HepG2 (cell line): ENCODE measurements around the gene KMT2D. TPM values are rescaled to one million over a fixed set of nuclear protein-coding genes. Genes with fewer than 3 reads are reported as not detected.
A peak's percentile ranks its signal among the peaks of the same experiment; 100 is the strongest.

Experiments used
- FOSL2 ChIP-seq: sonication (generic); formaldehyde crosslinking; IDR thresholded peaks from 2 replicates; pipeline ENCODE4 v1.4.0; 2020; ENCODE audit warnings: missing genetic modification reagents
- HDAC2 ChIP-seq: sonication (generic); formaldehyde crosslinking; IDR thresholded peaks from 2 replicates; pipeline ENCODE4 v1.4.0; 2020; ENCODE audit warnings: missing genetic modification reagents
- RNF219 ChIP-seq: sonication (generic); formaldehyde crosslinking; IDR thresholded peaks from 2 replicates; pipeline ENCODE4 v1.5.0; 2020; ENCODE audit warnings: mild to moderate bottlenecking, missing genetic modification reagents
- ZKSCAN8 ChIP-seq: IDR thresholded peaks from 2 replicates; pipeline ENCODE4 v1.6.1; 2016; ENCODE audit warnings: borderline replicate concordance, missing genetic modification reagents, missing compliant biosample characterization
- ZNF646 ChIP-seq: sonication (generic); formaldehyde crosslinking; IDR thresholded peaks from 2 replicates; pipeline ENCODE4 v1.9.0; 2021; ENCODE audit warnings: mild to moderate bottlenecking, missing genetic modification reagents
- polyA plus RNA-seq, 8 experiments: library from polyadenylated mRNA; depleted of rRNA in 3 of 8; stranded (reverse) in 7 of 8; unstranded in 1 of 8; fragments of >200 nt; fragmentation: Illumina TruSeq in 4 of 8; extraction: Trizol in 4 of 8; gene quantifications; 2 replicates each; pipeline versions ENCODE4 v1.2.1 to v1.2.3, GENCODE V29; 2011 to 2016; ENCODE audit warnings: low read depth in 4 of 8, missing spikeins in 1 of 8, mixed read lengths in 1 of 8; ENCODE audit not compliant: insufficient read depth in 1 of 8
- total RNA-seq, 5 experiments: library from RNA; depleted of rRNA; stranded (reverse); fragments of >200 nt; fragmentation: Illumina TruSeq; extraction: Trizol; gene quantifications; 2 replicates each; pipeline ENCODE4 v1.2.3, GENCODE V29; 2016; ENCODE audit warnings: low read depth in 1 of 5
- TF ChIP-seq, protein P1 (sequence below), 2 experiments: sonication (generic) in 1 of 2; formaldehyde crosslinking in 1 of 2; IDR thresholded peaks; 2 replicates each; pipeline versions ENCODE4 v1.4.0 to v1.6.1; 2018 to 2020; ENCODE audit warnings: missing genetic modification reagents in 2 of 2, borderline replicate concordance in 1 of 2, low read depth in 1 of 2, mild to moderate bottlenecking in 1 of 2, missing biosample characterization in 1 of 2
- TF ChIP-seq, protein P2 (sequence below): sonication (generic); formaldehyde crosslinking; IDR thresholded peaks from 2 replicates; pipeline ENCODE4 v1.5.0; 2020; ENCODE audit warnings: mild to moderate bottlenecking, missing genetic modification reagents, borderline replicate concordance
- TF ChIP-seq, protein P3 (sequence below): sonication (generic); formaldehyde crosslinking; IDR thresholded peaks from 2 replicates; pipeline ENCODE4 v1.4.0; 2020; ENCODE audit warnings: missing genetic modification reagents, borderline replicate concordance

The KMT2D gene
- total and polyA plus RNA-seq, 2 of the 13 experiments (the other 11 are each of a cell fraction or from before 2014, with no cell fraction given): 8.1 to 10.4 TPM

- no peak for TF ChIP-seq ZNF646
- TF ChIP-seq, protein P1, sequence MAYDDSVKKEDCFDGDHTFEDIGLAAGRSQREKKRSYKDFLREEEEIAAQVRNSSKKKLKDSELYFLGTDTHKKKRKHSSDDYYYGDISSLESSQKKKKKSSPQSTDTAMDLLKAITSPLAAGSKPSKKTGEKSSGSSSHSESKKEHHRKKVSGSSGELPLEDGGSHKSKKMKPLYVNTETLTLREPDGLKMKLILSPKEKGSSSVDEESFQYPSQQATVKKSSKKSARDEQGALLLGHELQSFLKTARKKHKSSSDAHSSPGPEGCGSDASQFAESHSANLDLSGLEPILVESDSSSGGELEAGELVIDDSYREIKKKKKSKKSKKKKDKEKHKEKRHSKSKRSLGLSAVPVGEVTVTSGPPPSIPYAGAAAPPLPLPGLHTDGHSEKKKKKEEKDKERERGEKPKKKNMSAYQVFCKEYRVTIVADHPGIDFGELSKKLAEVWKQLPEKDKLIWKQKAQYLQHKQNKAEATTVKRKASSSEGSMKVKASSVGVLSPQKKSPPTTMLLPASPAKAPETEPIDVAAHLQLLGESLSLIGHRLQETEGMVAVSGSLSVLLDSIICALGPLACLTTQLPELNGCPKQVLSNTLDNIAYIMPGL (CRISPR knock-in tag; IDR thresholded peaks at IDR 0.05; ENCODE audit: borderline replicate concordance in 1 of 2, low read depth in 1 of 2): 0 out of 4 replicates have a peak, but pooled peaks of 1 of the 2 experiments have one; percentile 31
- TF ChIP-seq, protein P2, sequence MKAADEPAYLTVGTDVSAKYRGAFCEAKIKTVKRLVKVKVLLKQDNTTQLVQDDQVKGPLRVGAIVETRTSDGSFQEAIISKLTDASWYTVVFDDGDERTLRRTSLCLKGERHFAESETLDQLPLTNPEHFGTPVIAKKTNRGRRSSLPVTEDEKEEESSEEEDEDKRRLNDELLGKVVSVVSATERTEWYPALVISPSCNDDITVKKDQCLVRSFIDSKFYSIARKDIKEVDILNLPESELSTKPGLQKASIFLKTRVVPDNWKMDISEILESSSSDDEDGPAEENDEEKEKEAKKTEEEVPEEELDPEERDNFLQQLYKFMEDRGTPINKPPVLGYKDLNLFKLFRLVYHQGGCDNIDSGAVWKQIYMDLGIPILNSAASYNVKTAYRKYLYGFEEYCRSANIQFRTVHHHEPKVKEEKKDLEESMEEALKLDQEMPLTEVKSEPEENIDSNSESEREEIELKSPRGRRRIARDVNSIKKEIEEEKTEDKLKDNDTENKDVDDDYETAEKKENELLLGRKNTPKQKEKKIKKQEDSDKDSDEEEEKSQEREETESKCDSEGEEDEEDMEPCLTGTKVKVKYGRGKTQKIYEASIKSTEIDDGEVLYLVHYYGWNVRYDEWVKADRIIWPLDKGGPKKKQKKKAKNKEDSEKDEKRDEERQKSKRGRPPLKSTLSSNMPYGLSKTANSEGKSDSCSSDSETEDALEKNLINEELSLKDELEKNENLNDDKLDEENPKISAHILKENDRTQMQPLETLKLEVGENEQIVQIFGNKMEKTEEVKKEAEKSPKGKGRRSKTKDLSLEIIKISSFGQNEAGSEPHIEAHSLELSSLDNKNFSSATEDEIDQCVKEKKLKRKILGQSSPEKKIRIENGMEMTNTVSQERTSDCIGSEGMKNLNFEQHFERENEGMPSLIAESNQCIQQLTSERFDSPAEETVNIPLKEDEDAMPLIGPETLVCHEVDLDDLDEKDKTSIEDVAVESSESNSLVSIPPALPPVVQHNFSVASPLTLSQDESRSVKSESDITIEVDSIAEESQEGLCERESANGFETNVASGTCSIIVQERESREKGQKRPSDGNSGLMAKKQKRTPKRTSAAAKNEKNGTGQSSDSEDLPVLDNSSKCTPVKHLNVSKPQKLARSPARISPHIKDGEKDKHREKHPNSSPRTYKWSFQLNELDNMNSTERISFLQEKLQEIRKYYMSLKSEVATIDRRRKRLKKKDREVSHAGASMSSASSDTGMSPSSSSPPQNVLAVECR: 0 out of 2 replicates have a peak, but pooled peaks have one; percentile 17
- 0 out of 2 replicates have a peak, but pooled peaks have one; percentile 22 for TF ChIP-seq HDAC2 (CRISPR knock-in tag)
- TF ChIP-seq ZKSCAN8 (CRISPR knock-in tag): no peak
- TF ChIP-seq FOSL2: 0 out of 2 replicates have a peak, but pooled peaks have one; percentile 4
- TF ChIP-seq, protein P3, sequence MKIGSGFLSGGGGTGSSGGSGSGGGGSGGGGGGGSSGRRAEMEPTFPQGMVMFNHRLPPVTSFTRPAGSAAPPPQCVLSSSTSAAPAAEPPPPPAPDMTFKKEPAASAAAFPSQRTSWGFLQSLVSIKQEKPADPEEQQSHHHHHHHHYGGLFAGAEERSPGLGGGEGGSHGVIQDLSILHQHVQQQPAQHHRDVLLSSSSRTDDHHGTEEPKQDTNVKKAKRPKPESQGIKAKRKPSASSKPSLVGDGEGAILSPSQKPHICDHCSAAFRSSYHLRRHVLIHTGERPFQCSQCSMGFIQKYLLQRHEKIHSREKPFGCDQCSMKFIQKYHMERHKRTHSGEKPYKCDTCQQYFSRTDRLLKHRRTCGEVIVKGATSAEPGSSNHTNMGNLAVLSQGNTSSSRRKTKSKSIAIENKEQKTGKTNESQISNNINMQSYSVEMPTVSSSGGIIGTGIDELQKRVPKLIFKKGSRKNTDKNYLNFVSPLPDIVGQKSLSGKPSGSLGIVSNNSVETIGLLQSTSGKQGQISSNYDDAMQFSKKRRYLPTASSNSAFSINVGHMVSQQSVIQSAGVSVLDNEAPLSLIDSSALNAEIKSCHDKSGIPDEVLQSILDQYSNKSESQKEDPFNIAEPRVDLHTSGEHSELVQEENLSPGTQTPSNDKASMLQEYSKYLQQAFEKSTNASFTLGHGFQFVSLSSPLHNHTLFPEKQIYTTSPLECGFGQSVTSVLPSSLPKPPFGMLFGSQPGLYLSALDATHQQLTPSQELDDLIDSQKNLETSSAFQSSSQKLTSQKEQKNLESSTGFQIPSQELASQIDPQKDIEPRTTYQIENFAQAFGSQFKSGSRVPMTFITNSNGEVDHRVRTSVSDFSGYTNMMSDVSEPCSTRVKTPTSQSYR (CRISPR knock-in tag): peak; percentile 50; the same call in 1 of the 2 replicates
- TF ChIP-seq RNF219 (CRISPR knock-in tag): no peak
These were observed 31.7 kb upstream of the KMT2D start (continued) for GRCh38 chr12:49092086-49092815.
